ENCODE results near the gene ASZ1. TPM values are rescaled to one million over a fixed set of nuclear protein-coding genes. Genes with fewer than 3 reads are reported as not detected.

The ASZ1 gene
- total and polyA plus RNA-seq, 2 donors (not counting 1 experiment from before 2014, with no cell fraction given): not detected

DNA sequence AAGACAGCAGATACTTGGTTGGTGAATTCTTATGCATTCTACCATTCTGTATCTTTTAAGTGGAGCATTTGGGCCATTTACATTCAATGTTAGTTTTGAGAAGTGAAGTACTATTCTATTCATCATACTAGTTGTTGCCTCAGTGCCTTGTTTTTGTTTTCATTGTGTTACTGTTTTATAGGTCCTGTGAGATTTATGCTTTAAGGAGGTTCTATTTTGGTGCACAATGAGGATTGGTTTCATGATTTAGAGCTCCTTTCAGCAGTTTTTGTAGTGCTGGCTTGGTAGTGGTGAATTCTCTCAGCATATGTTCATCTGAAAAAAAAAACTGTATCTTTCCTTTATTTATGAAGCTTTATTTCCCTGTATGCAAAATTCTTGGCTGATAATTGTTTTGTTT lies 81.1 kb downstream of the ASZ1 start:
- Mint-ChIP-seq H3K9me3 (ENCODE audit: insufficient read depth) (peaks cover 3% of the 10 kb centered on the region), H3K27ac (no peak overlapping the region), H3K4me3 (no peak overlapping the region), H3K27me3 (peaks cover 17% of the 10 kb centered on the region), H3K4me1 (no peaks in the 10 kb centered on the region)
- Histone ChIP-seq H3K4me2 (replicated peaks; ENCODE audit: low read depth, low read length, poor library complexity, severe bottlenecking) (no peak overlapping the region), H3K27me3 (replicated peaks in 1 of 4; ENCODE audit: control extremely low read depth in 1 of 4, control insufficient read depth in 3 of 4, insufficient read depth in 4 of 4, low read length in 3 of 4) (peaks cover 0 to 3% (median 0%) of the 10 kb centered on the region in 4 experiments), H2AFZ (ENCODE audit: insufficient read depth, low read depth, low read length, poor library complexity, severe bottlenecking) (no peak overlapping the region), H3K36me3 (replicated peaks in 1 of 2; ENCODE audit: control extremely low read depth in 1 of 2, control insufficient read depth in 1 of 2, extremely low read depth in 1 of 2, insufficient read depth in 2 of 2, low read length in 1 of 2) (no peaks in the 10 kb centered on the region), H3K79me2 (ENCODE audit: control insufficient read depth, insufficient read depth, low read length) (no peaks in the 10 kb centered on the region), H3K9me3 (ENCODE audit: control extremely low read depth in 1 of 3, control insufficient read depth in 2 of 3, insufficient read depth in 1 of 3, low read length in 2 of 3) (peaks cover 0 to 3% (median 0%) of the 10 kb centered on the region in 3 donors), H4K20me1 (ENCODE audit: control insufficient read depth, insufficient read depth, low read length, poor library complexity, severe bottlenecking) (no peaks in the 10 kb centered on the region), H3K4me3 (ENCODE audit: control extremely low read depth in 1 of 5, extremely low read depth in 1 of 5, insufficient read depth in 1 of 5, low read depth in 2 of 5, low read length in 4 of 5) (no peak overlapping the region), H3K9ac (ENCODE audit: low read length) (no peak overlapping the region), H3K4me1 (ENCODE audit: control insufficient read depth in 2 of 2, insufficient read depth in 2 of 2, low read length in 2 of 2) (no peaks in the 10 kb centered on the region), H3K27ac (ENCODE audit: low read length in 2 of 2) (no peak overlapping the region)
- TF ChIP-seq EZH2 (IDR thresholded peaks at IDR 0.05; ENCODE audit: borderline replicate concordance, insufficient read depth, low read depth, low read length, poor library complexity, severe bottlenecking): no peak
- TF ChIP-seq, protein P1, sequence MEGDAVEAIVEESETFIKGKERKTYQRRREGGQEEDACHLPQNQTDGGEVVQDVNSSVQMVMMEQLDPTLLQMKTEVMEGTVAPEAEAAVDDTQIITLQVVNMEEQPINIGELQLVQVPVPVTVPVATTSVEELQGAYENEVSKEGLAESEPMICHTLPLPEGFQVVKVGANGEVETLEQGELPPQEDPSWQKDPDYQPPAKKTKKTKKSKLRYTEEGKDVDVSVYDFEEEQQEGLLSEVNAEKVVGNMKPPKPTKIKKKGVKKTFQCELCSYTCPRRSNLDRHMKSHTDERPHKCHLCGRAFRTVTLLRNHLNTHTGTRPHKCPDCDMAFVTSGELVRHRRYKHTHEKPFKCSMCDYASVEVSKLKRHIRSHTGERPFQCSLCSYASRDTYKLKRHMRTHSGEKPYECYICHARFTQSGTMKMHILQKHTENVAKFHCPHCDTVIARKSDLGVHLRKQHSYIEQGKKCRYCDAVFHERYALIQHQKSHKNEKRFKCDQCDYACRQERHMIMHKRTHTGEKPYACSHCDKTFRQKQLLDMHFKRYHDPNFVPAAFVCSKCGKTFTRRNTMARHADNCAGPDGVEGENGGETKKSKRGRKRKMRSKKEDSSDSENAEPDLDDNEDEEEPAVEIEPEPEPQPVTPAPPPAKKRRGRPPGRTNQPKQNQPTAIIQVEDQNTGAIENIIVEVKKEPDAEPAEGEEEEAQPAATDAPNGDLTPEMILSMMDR (IDR thresholded peaks at IDR 0.05): no peak
- no peak for DNase-seq
- intact Hi-C loops (cut with micrococcal nuclease): no loop called here
- no peak for ATAC-seq (ENCODE audit: low read depth)
- ChIA-PET POLR2A (no interaction called here), CTCF (no interaction called here)

DNA sequence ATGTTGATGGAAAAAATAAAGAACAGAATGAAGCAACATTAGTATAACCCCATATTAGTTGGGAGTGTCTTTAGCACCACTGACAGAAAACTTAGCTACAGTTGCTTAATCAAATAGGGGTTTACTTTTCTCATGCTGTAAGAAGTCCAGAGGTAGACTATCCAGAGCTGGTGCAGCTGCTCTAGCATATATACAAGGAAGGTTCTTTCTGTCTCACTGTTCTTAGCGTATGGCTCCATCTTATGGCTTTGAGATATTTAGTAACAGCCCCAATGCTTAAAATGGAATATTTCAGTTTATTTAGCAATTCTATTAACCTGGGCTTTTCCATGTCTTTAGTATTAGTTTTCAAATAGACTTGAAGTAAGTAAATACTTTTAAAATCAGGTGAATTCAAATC lies 89.3 kb downstream of the ASZ1 start:
- Histone ChIP-seq H3K9me3 (ENCODE audit: control extremely low read depth in 1 of 3, control insufficient read depth in 2 of 3, insufficient read depth in 1 of 3, low read length in 2 of 3) (no peaks in the 10 kb centered on the region), H3K27ac (ENCODE audit: low read length in 2 of 2) (no peak overlapping the region), H3K79me2 (ENCODE audit: control insufficient read depth, insufficient read depth, low read length) (no peaks in the 10 kb centered on the region), H2AFZ (ENCODE audit: insufficient read depth, low read depth, low read length, poor library complexity, severe bottlenecking) (no peak overlapping the region), H3K27me3 (replicated peaks in 1 of 4; ENCODE audit: control extremely low read depth in 1 of 4, control insufficient read depth in 3 of 4, insufficient read depth in 4 of 4, low read length in 3 of 4) (no peaks in the 10 kb centered on the region), H3K4me2 (replicated peaks; ENCODE audit: low read depth, low read length, poor library complexity, severe bottlenecking) (no peak overlapping the region), H3K9ac (ENCODE audit: low read length) (no peak overlapping the region), H3K4me1 (ENCODE audit: control insufficient read depth in 2 of 2, insufficient read depth in 2 of 2, low read length in 2 of 2) (no peaks in the 10 kb centered on the region), H3K36me3 (replicated peaks in 1 of 2; ENCODE audit: control extremely low read depth in 1 of 2, control insufficient read depth in 1 of 2, extremely low read depth in 1 of 2, insufficient read depth in 2 of 2, low read length in 1 of 2) (no peaks in the 10 kb centered on the region), H4K20me1 (ENCODE audit: control insufficient read depth, insufficient read depth, low read length, poor library complexity, severe bottlenecking) (no peaks in the 10 kb centered on the region), H3K4me3 (ENCODE audit: control extremely low read depth in 1 of 5, extremely low read depth in 1 of 5, insufficient read depth in 1 of 5, low read depth in 2 of 5, low read length in 4 of 5) (no peak overlapping the region)
- ChIA-PET POLR2A (no interaction called here), CTCF (no interaction called here)
- H3K4me3 Mint-ChIP-seq: no peak overlapping the region
- no CpG with 5 or more reads among the region's 1 CpG for WGBS (ENCODE audit: insufficient coverage)
- no peaks in the 10 kb centered on the region for H3K9me3 Mint-ChIP-seq (ENCODE audit: insufficient read depth)
- TF ChIP-seq, protein P1 (IDR thresholded peaks at IDR 0.05): no peak
- TF ChIP-seq EZH2 (IDR thresholded peaks at IDR 0.05; ENCODE audit: borderline replicate concordance, insufficient read depth, low read depth, low read length, poor library complexity, severe bottlenecking): no peak
- no peaks in the 10 kb centered on the region for H3K4me1 Mint-ChIP-seq
- ATAC-seq (ENCODE audit: low read depth) (no peak), DNase-seq (no peak)
- no peaks in the 10 kb centered on the region for H3K27me3 Mint-ChIP-seq
- no peak overlapping the region for H3K27ac Mint-ChIP-seq
- intact Hi-C loops (cut with micrococcal nuclease): no loop called here

Measured in B cell (primary cell).